HEK293 (cell line): Measurements from ENCODE around the gene VOPP1.

ENCODE experiments used
- CTCF ChIA-PET: fragments of 350-600 bp; formaldehyde crosslinking; extraction: SDS; loops from one replicate; lab custom pipeline; 2021; ENCODE audit warnings: antibody characterized with exemption; lab: Yijun Ruan, JAX
- POLR2A ChIA-PET: fragments of 300-600 bp; formaldehyde crosslinking; extraction: SDS; loops from one replicate; lab custom pipeline; 2020; ENCODE audit warnings: antibody characterized with exemption, inconsistent platforms; lab: Yijun Ruan, JAX
- H3K27ac ChIP-seq: fragments of 200-500 bp; sonication (Bioruptor generic); 2 replicates; pipeline ENCODE4 v1.5.1; 2014; ENCODE audit warnings: low read depth, low read length, control low read depth, inconsistent platforms; ENCODE audit errors: extremely low read depth
- H3K36me3 ChIP-seq, 2 experiments: fragments of 200-500 bp in 1 of 2; sonication (Bioruptor generic) in 1 of 2; 1 replicate in 1 of 2; 2 replicates in 1 of 2; pipeline ENCODE4 v1.5.1; 2014 to 2017; ENCODE audit warnings: inconsistent platforms in 2 of 2, low read length in 2 of 2; ENCODE audit not compliant: control insufficient read depth in 2 of 2, insufficient read depth in 1 of 2
- H3K4me1 ChIP-seq: fragments of 200-500 bp; sonication (Bioruptor generic); 2 replicates; pipeline ENCODE4 v1.5.1; 2014; ENCODE audit warnings: mild to moderate bottlenecking, low read length, inconsistent platforms; ENCODE audit not compliant: control insufficient read depth, insufficient read depth
- H3K4me3 ChIP-seq: 2 replicates; pipeline ENCODE4 v1.5.1; 2011; ENCODE audit warnings: low read depth, mild to moderate bottlenecking, control low read depth, low read length, moderate library complexity
- H3K9me3 ChIP-seq: fragments of 200-500 bp; sonication (Bioruptor generic); 2 replicates; pipeline ENCODE4 v1.5.1; 2014; ENCODE audit warnings: low read depth, low read length, inconsistent platforms; ENCODE audit not compliant: control insufficient read depth, insufficient read depth
- HOXC10 ChIP-seq: sonication (generic); formaldehyde crosslinking; IDR thresholded peaks from 2 replicates; pipeline ENCODE4 v1.8.1; 2023; ENCODE audit warnings: mild to moderate bottlenecking, missing genetic modification reagents
- SCRT2 ChIP-seq: fragments of 450-650 bp; formaldehyde crosslinking; IDR thresholded peaks from 2 replicates; pipeline ENCODE4 v1.5.1; 2016; ENCODE audit warnings: missing biosample characterization, missing genetic modification characterization
- SP2 ChIP-seq: fragments of 450-650 bp; formaldehyde crosslinking; IDR thresholded peaks from 2 replicates; pipeline ENCODE4 v1.5.1; 2016; ENCODE audit warnings: missing biosample characterization, missing genetic modification characterization
- SP7 ChIP-seq: fragments of 450-650 bp; formaldehyde crosslinking; IDR thresholded peaks from 2 replicates; pipeline ENCODE4 v1.5.1; 2016; ENCODE audit warnings: missing biosample characterization, missing genetic modification characterization
- ZNF112 ChIP-seq: fragments of 450-650 bp; formaldehyde crosslinking; IDR thresholded peaks from 2 replicates; pipeline ENCODE4 v1.5.0; 2017; ENCODE audit warnings: missing biosample characterization, missing genetic modification characterization
- ZNF140 ChIP-seq: fragments of 450-650 bp; formaldehyde crosslinking; IDR thresholded peaks from 2 replicates; pipeline ENCODE4 v1.5.1; 2016; ENCODE audit warnings: missing biosample characterization, missing genetic modification characterization
- ZNF155 ChIP-seq: fragments of 450-650 bp; formaldehyde crosslinking; IDR thresholded peaks from 2 replicates; pipeline ENCODE4 v1.5.1; 2016; ENCODE audit warnings: missing biosample characterization, missing genetic modification characterization
- ZNF2 ChIP-seq: fragments of 450-650 bp; formaldehyde crosslinking; IDR thresholded peaks from 2 replicates; pipeline ENCODE4 v1.5.1; 2016; ENCODE audit warnings: missing biosample characterization, missing genetic modification characterization
- ZNF214 ChIP-seq: fragments of 450-650 bp; formaldehyde crosslinking; IDR thresholded peaks from 2 replicates; pipeline ENCODE4 v1.5.1; 2017; ENCODE audit warnings: missing biosample characterization, mild to moderate bottlenecking, missing genetic modification characterization, borderline replicate concordance
- ZNF426 ChIP-seq: fragments of 450-650 bp; formaldehyde crosslinking; IDR thresholded peaks from 2 replicates; pipeline ENCODE4 v1.5.1; 2017; ENCODE audit warnings: missing biosample characterization, missing genetic modification characterization, mild to moderate bottlenecking, inconsistent platforms, moderate library complexity
- ZNF530 ChIP-seq: fragments of 450-650 bp; formaldehyde crosslinking; IDR thresholded peaks from 2 replicates; pipeline ENCODE4 v1.5.1; 2016; ENCODE audit warnings: low read depth, missing biosample characterization, missing genetic modification characterization
- ZNF544 ChIP-seq: fragments of 450-650 bp; formaldehyde crosslinking; IDR thresholded peaks from 2 replicates; pipeline ENCODE4 v1.5.0; 2017; ENCODE audit warnings: missing biosample characterization, missing genetic modification characterization
- ZNF621 ChIP-seq: fragments of 450-650 bp; formaldehyde crosslinking; IDR thresholded peaks from 2 replicates; pipeline ENCODE4 v1.5.1; 2017; ENCODE audit warnings: missing biosample characterization, missing genetic modification characterization
- TF ChIP-seq, protein P1 (sequence below): fragments of 450-650 bp; formaldehyde crosslinking; conservative IDR thresholded peaks from 2 replicates; pipeline ENCODE4 v1.5.1; 2016; ENCODE audit warnings: low read depth, missing biosample characterization, missing genetic modification characterization
- TF ChIP-seq, protein P2 (sequence below): fragments of 450-650 bp; formaldehyde crosslinking; IDR thresholded peaks from 2 replicates; pipeline ENCODE4 v1.5.1; 2017; ENCODE audit warnings: missing biosample characterization, missing genetic modification characterization
- TF ChIP-seq, protein P3 (sequence below): fragments of 450-650 bp; formaldehyde crosslinking; IDR thresholded peaks from 2 replicates; pipeline ENCODE4 v1.5.1; 2016; ENCODE audit warnings: missing biosample characterization, missing genetic modification characterization
- TF ChIP-seq, protein P4 (sequence below): sonication (generic); formaldehyde crosslinking; IDR thresholded peaks from 2 replicates; pipeline ENCODE4 v1.8.1; 2022; ENCODE audit warnings: mild to moderate bottlenecking, moderate library complexity, missing genetic modification reagents
- TF ChIP-seq, protein P5 (sequence below): fragments of 450-650 bp; formaldehyde crosslinking; IDR thresholded peaks from 2 replicates; pipeline ENCODE4 v1.5.1; 2016; ENCODE audit warnings: missing biosample characterization, missing genetic modification characterization

Gene VOPP1

DNA sequence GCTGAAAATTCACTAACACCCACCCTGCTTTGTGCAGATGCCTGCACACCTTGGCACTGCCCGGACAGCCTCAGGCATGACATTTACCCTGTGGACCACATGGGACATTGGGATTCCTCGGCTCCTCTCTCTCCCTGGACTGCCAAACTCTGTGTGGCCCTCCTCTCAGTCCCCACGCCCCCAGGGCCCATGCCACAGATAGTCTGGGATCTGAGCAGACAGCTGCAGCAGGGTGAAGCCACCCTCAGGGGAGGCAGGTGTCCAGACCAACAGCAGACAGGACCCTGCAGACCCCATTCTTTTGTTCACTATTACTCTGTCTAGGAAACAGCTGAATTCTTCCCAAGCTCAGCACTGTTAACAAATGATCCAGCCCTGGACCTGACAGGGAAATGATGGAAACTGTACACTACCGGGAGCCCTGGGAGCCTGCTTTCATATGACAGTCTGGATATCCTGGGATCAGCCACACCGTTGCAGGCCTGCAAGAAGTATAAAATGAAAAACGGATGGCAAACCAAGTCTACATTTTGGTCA lies 83.4 kb downstream of the VOPP1 start (continued):
- TF ChIP-seq, protein P1, sequence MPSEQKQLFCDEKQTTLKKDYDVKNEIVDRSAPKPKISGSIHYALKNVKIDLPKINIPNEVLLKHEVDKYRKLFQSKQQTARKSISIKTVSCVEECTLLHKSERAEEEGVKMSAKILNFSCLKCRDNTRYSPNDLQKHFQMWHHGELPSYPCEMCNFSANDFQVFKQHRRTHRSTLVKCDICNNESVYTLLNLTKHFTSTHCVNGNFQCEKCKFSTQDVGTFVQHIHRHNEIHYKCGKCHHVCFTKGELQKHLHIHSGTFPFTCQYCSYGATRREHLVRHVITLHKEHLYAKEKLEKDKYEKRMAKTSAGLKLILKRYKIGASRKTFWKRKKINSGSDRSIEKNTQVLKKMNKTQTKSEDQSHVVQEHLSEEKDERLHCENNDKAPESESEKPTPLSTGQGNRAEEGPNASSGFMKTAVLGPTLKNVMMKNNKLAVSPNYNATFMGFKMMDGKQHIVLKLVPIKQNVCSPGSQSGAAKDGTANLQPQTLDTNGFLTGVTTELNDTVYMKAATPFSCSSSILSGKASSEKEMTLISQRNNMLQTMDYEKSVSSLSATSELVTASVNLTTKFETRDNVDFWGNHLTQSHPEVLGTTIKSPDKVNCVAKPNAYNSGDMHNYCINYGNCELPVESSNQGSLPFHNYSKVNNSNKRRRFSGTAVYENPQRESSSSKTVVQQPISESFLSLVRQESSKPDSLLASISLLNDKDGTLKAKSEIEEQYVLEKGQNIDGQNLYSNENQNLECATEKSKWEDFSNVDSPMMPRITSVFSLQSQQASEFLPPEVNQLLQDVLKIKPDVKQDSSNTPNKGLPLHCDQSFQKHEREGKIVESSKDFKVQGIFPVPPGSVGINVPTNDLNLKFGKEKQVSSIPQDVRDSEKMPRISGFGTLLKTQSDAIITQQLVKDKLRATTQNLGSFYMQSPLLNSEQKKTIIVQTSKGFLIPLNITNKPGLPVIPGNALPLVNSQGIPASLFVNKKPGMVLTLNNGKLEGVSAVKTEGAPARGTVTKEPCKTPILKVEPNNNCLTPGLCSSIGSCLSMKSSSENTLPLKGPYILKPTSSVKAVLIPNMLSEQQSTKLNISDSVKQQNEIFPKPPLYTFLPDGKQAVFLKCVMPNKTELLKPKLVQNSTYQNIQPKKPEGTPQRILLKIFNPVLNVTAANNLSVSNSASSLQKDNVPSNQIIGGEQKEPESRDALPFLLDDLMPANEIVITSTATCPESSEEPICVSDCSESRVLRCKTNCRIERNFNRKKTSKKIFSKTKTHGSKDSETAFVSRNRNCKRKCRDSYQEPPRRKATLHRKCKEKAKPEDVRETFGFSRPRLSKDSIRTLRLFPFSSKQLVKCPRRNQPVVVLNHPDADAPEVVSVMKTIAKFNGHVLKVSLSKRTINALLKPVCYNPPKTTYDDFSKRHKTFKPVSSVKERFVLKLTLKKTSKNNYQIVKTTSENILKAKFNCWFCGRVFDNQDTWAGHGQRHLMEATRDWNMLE (tag by site-specific recombination), result no peak
- TF ChIP-seq ZNF544 (no peak), ZNF155 (tag by site-specific recombination) (no peak), SCRT2 (tag by site-specific recombination) (no peak), SP2 (no peak), ZNF112 (tag by site-specific recombination) (no peak), ZNF140 (tag by site-specific recombination) (no peak), HOXC10 (CRISPR knock-in tag) (no peak), ZNF530 (tag by site-specific recombination) (no peak), SP7 (no peak), ZNF214 (tag by site-specific recombination) (no peak), ZNF2 (no peak)
- TF ChIP-seq, protein P2, sequence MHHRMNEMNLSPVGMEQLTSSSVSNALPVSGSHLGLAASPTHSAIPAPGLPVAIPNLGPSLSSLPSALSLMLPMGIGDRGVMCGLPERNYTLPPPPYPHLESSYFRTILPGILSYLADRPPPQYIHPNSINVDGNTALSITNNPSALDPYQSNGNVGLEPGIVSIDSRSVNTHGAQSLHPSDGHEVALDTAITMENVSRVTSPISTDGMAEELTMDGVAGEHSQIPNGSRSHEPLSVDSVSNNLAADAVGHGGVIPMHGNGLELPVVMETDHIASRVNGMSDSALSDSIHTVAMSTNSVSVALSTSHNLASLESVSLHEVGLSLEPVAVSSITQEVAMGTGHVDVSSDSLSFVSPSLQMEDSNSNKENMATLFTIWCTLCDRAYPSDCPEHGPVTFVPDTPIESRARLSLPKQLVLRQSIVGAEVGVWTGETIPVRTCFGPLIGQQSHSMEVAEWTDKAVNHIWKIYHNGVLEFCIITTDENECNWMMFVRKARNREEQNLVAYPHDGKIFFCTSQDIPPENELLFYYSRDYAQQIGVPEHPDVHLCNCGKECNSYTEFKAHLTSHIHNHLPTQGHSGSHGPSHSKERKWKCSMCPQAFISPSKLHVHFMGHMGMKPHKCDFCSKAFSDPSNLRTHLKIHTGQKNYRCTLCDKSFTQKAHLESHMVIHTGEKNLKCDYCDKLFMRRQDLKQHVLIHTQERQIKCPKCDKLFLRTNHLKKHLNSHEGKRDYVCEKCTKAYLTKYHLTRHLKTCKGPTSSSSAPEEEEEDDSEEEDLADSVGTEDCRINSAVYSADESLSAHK (tag by site-specific recombination), result no peak
- TF ChIP-seq, protein P3, sequence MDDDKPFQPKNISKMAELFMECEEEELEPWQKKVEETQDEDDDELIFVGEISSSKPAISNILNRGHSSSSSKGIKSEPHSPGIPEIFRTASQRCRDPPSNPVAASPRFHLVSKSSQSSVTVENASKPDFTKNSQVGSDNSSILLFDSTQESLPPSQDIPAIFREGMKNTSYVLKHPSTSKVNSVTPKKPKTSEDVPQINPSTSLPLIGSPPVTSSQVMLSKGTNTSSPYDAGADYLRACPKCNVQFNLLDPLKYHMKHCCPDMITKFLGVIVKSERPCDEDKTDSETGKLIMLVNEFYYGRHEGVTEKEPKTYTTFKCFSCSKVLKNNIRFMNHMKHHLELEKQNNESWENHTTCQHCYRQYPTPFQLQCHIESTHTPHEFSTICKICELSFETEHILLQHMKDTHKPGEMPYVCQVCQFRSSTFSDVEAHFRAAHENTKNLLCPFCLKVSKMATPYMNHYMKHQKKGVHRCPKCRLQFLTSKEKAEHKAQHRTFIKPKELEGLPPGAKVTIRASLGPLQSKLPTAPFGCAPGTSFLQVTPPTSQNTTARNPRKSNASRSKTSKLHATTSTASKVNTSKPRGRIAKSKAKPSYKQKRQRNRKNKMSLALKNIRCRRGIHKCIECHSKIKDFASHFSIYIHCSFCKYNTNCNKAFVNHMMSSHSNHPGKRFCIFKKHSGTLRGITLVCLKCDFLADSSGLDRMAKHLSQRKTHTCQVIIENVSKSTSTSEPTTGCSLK (tag by site-specific recombination), result no peak
- TF ChIP-seq, all 188 proteins: peak for 0

DNA sequence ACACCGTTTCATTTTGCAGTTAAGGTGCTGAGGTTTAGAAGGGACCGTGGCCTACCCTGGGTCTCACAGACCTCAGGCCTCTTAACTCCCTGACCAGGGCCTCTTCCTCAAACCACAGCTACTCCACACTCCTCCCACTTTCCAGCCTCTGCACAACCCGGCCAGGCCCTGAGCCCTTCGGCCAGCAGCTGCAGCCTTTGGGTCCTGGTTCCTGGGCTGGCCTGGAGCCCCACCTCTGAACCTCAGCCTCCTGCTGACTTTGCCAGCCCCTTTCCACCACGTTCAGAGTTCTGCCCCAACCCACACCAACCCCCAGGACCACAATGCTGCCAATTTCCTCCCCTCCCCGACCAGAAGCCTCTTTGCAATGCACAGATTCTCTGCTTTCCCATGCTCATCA lies 84.1 kb downstream of the VOPP1 start:
- Histone ChIP-seq H3K4me3 (no peak overlapping the region), H3K36me3 (peaks cover 0 to 12% of the 10 kb centered on the region in 2 experiments; a peak in 1 of 3 replicates), H3K4me1 (no peaks in the 10 kb centered on the region), H3K27ac (no peak overlapping the region), H3K9me3 (no peaks in the 10 kb centered on the region)
- CTCF ChIA-PET, result no interaction called here
- TF ChIP-seq, protein P4, sequence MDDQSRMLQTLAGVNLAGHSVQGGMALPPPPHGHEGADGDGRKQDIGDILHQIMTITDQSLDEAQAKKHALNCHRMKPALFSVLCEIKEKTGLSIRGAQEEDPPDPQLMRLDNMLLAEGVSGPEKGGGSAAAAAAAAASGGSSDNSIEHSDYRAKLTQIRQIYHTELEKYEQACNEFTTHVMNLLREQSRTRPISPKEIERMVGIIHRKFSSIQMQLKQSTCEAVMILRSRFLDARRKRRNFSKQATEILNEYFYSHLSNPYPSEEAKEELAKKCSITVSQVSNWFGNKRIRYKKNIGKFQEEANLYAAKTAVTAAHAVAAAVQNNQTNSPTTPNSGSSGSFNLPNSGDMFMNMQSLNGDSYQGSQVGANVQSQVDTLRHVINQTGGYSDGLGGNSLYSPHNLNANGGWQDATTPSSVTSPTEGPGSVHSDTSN (CRISPR knock-in tag), result no peak
- TF ChIP-seq ZNF426 (tag by site-specific recombination) (no peak), ZNF621 (tag by site-specific recombination) (no peak)
- TF ChIP-seq, protein P5, sequence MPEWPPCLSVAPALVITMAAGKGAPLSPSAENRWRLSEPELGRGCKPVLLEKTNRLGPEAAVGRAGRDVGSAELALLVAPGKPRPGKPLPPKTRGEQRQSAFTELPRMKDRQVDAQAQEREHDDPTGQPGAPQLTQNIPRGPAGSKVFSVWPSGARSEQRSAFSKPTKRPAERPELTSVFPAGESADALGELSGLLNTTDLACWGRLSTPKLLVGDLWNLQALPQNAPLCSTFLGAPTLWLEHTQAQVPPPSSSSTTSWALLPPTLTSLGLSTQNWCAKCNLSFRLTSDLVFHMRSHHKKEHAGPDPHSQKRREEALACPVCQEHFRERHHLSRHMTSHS (tag by site-specific recombination), result no peak
- TF ChIP-seq, all 188 proteins: peak for 0
- POLR2A ChIA-PET, result no interaction called here
